PFSK-1 (cell line): ENCODE results near the gene RCE1.

Experiments
- FOXP2 ChIP-seq: optimal IDR thresholded peaks from 2 replicates; pipeline ENCODE3; 2011; ENCODE audit warnings: borderline replicate concordance, control low read depth, inconsistent platforms; ENCODE audit not compliant: insufficient read depth; ENCODE audit errors: extremely low read length, extremely low read depth
- POLR2AphosphoS5 ChIP-seq: IDR thresholded peaks from 2 replicates; pipeline ENCODE4 v1.6.1; 2012; ENCODE audit warnings: low read depth, mild to moderate bottlenecking, control low read depth, low read length, moderate library complexity
- REST ChIP-seq, 2 experiments: IDR thresholded peaks; 2 replicates each; pipeline versions ENCODE4 v1.6.1 to v1.8.0; 2011 to 2012; ENCODE audit warnings: low read depth in 2 of 2, low read length in 2 of 2, control low read depth in 1 of 2, inconsistent platforms in 1 of 2, mild to moderate bottlenecking in 1 of 2, moderate library complexity in 1 of 2; ENCODE audit not compliant: insufficient read depth in 1 of 2
- SIN3A ChIP-seq: IDR thresholded peaks from 2 replicates; pipeline ENCODE4 v1.6.1; 2012; ENCODE audit warnings: mild to moderate bottlenecking, low read length, moderate library complexity, borderline replicate concordance; ENCODE audit not compliant: insufficient read depth
- TAF1 ChIP-seq: IDR thresholded peaks from 2 replicates; pipeline ENCODE4 v1.6.1; 2012; ENCODE audit warnings: low read length, control low read depth, borderline replicate concordance; ENCODE audit not compliant: insufficient read depth

RCE1 gene

GRCh38 chr11:66880496-66881450, 37.5 kb downstream of the RCE1 start:
- TF ChIP-seq SIN3A (no peak), REST (IDR thresholded peaks at IDR 0.05; ENCODE audit: insufficient read depth in 1 of 2, low read depth in 2 of 2, low read length in 2 of 2) (no peak), FOXP2 (no peak)

GRCh38 chr11:66881451-66881835, 38.2 kb downstream of the RCE1 start:
- TF ChIP-seq TAF1 (no peak), SIN3A (no peak), REST (IDR thresholded peaks at IDR 0.05; ENCODE audit: insufficient read depth in 1 of 2, low read depth in 2 of 2, low read length in 2 of 2) (no peak), FOXP2 (no peak), POLR2AphosphoS5 (no peak)

GRCh38 chr11:66881927-66882452, 38.7 kb downstream of the RCE1 start:
- no peak for TF ChIP-seq POLR2AphosphoS5
- TF ChIP-seq FOXP2: no peak
- no peak for TF ChIP-seq SIN3A
- no peak for TF ChIP-seq REST (IDR thresholded peaks at IDR 0.05; ENCODE audit: insufficient read depth in 1 of 2, low read depth in 2 of 2, low read length in 2 of 2)
- TF ChIP-seq TAF1: no peak

GRCh38 chr11:66882561-66883015, 39.3 kb downstream of the RCE1 start:
- no peak for TF ChIP-seq SIN3A
- TF ChIP-seq FOXP2: no peak
- TF ChIP-seq REST (IDR thresholded peaks at IDR 0.05; ENCODE audit: insufficient read depth in 1 of 2, low read depth in 2 of 2, low read length in 2 of 2): no peak
- no peak for TF ChIP-seq TAF1
- no peak for TF ChIP-seq POLR2AphosphoS5
